PC-9 (cell line): Measurements from ENCODE around the gene ZBTB18.

ENCODE experiments used
- EZH2 ChIP-seq: fragments of 200-600 bp; sonication (generic); IDR thresholded peaks from 2 replicates; pipeline ENCODE4 v1.8.0; 2017; ENCODE audit warnings: antibody characterized with exemption, low read depth
- TF ChIP-seq, protein P1 (sequence below): fragments of 200-600 bp; sonication (generic); conservative IDR thresholded peaks from 2 replicates; pipeline ENCODE4 v1.6.1; 2017; ENCODE audit warnings: mixed run types, antibody characterized with exemption, mild to moderate bottlenecking, moderate library complexity

DNA sequence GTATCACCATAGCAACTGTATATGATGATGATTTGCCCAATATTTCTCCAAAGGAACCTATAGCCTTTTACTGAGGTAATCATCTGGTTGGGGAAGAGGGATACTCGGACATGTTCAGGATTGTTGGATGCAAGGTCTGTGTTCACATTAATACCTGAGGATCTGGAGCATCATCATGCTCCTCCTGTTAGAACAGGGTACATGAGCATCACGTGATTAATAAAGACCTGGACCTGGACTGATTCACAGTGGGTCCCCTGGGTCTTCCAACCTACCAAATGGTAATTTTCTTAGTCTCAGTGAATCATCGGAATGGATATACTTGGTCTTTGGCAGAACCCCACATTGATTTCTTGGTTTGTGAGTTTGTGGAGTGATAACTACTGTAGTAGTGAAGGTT is 45.6 kb upstream of the ZBTB18 start:
- TF ChIP-seq, protein P1, sequence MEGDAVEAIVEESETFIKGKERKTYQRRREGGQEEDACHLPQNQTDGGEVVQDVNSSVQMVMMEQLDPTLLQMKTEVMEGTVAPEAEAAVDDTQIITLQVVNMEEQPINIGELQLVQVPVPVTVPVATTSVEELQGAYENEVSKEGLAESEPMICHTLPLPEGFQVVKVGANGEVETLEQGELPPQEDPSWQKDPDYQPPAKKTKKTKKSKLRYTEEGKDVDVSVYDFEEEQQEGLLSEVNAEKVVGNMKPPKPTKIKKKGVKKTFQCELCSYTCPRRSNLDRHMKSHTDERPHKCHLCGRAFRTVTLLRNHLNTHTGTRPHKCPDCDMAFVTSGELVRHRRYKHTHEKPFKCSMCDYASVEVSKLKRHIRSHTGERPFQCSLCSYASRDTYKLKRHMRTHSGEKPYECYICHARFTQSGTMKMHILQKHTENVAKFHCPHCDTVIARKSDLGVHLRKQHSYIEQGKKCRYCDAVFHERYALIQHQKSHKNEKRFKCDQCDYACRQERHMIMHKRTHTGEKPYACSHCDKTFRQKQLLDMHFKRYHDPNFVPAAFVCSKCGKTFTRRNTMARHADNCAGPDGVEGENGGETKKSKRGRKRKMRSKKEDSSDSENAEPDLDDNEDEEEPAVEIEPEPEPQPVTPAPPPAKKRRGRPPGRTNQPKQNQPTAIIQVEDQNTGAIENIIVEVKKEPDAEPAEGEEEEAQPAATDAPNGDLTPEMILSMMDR: no peak
- no peak for TF ChIP-seq EZH2
